ENCODE measurements around the gene TRAPPC12. TPM values are rescaled to one million over a fixed set of nuclear protein-coding genes. Genes with fewer than 3 reads are reported as not detected.

Gene TRAPPC12
- total RNA-seq, 1 experiment from 2014 or later, result 72.8 TPM

DNA sequence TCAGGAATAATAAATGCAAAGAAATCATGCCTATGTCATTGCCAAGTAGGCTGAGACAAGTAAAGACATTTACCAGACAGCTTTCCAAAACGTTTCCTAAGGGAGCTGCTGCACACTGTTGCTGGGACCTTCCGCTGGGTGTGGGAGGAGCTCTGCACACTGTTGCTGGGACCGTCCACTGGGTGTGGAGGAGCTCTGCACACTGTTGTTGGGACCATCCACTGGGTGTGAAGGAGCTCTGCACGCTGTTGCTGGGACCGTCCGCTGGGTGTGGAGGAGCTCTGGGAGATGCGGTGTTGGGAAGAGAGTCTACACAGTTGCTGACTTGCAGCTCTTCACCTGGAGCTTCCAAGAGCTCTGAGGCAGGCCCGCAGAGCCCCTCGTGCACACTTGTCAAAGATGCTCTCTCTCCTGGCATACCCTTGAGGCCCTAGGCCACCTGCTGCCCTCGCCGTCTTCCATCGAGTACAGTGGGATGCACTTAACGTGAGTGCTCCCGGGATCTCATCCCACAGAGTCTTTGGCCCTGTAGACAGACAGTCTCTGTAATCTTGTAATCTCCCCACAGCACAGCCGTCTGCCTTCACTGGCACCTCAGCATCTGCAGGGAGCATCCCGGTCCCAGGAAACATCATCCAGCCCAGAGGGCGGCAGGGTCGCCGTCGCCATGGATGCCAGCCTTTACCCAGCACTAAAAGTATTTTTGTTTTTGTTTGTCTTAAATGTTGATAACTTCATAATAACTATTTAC, 51.4 kb downstream of the TRAPPC12 start (continued):
- TF ChIP-seq AR (CRISPR knock-in tag; IDR thresholded peaks at IDR 0.05), result no peak
- no peak for TF ChIP-seq ZNF512 (CRISPR knock-in tag; IDR thresholded peaks at IDR 0.05; ENCODE audit: borderline replicate concordance)
- no peak for TF ChIP-seq ZNF121 (CRISPR knock-in tag; IDR thresholded peaks at IDR 0.05)
- no peak for TF ChIP-seq GTF2I (CRISPR knock-in tag; conservative IDR thresholded peaks at IDR 0.05)
- TF ChIP-seq ZNF263 (CRISPR knock-in tag; IDR thresholded peaks at IDR 0.05; ENCODE audit: low read depth), result no peak
- TF ChIP-seq E2F1 (CRISPR knock-in tag; IDR thresholded peaks at IDR 0.05), result no peak

- CTCF ChIA-PET, result interaction anchor here (0.7 to 1.1 kb wide), 2 partner anchors 8 to 11 kb away, joined by 3 to 5 read pairs; no protein-coding TSS in a partner anchor
- H3K27ac Mint-ChIP-seq, result no peak overlapping the region
- no peak overlapping the region for H3K4me3 Mint-ChIP-seq
- no peak for DNase-seq (ENCODE audit: low spot score)
- H3K9me3 Mint-ChIP-seq, result no peaks in the 10 kb centered on the region
- ATAC-seq, result no peak
- no peaks in the 10 kb centered on the region for H3K27me3 Mint-ChIP-seq (ENCODE audit: low read depth)
- peaks cover 14% of the 10 kb centered on the region for H3K36me3 Mint-ChIP-seq
- H3K4me1 Mint-ChIP-seq, result 0 out of 2 replicates have a peak, but pooled peaks cover 3% of the 10 kb centered on the region
- POLR2A ChIA-PET, result no interaction called here
- TF ChIP-seq, protein P1, sequence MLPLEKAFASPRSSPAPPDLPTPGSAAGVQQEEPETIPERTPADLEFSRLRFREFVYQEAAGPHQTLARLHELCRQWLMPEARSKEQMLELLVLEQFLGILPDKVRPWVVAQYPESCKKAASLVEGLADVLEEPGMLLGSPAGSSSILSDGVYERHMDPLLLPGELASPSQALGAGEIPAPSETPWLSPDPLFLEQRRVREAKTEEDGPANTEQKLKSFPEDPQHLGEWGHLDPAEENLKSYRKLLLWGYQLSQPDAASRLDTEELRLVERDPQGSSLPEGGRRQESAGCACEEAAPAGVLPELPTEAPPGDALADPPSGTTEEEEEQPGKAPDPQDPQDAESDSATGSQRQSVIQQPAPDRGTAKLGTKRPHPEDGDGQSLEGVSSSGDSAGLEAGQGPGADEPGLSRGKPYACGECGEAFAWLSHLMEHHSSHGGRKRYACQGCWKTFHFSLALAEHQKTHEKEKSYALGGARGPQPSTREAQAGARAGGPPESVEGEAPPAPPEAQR (CRISPR knock-in tag; IDR thresholded peaks at IDR 0.05), result no peak
- TF ChIP-seq TEAD1 (CRISPR knock-in tag; IDR thresholded peaks at IDR 0.05) (no peak), TCF7 (CRISPR knock-in tag; IDR thresholded peaks at IDR 0.05; ENCODE audit: low read depth) (no peak), IRF2 (CRISPR knock-in tag; IDR thresholded peaks at IDR 0.05; ENCODE audit: borderline replicate concordance, low read depth) (no peak), AR (CRISPR knock-in tag; IDR thresholded peaks at IDR 0.05) (no peak), JAZF1 (CRISPR knock-in tag; IDR thresholded peaks at IDR 0.05) (no peak), ATF1 (CRISPR knock-in tag; IDR thresholded peaks at IDR 0.05) (no peak), MAX (CRISPR knock-in tag; IDR thresholded peaks at IDR 0.05) (no peak), ATF6 (CRISPR knock-in tag; IDR thresholded peaks at IDR 0.05) (no peak), ZNF423 (CRISPR knock-in tag; IDR thresholded peaks at IDR 0.05) (no peak), KAT7 (CRISPR knock-in tag; IDR thresholded peaks at IDR 0.05; ENCODE audit: borderline replicate concordance) (no peak)
- TF ChIP-seq, protein P2, sequence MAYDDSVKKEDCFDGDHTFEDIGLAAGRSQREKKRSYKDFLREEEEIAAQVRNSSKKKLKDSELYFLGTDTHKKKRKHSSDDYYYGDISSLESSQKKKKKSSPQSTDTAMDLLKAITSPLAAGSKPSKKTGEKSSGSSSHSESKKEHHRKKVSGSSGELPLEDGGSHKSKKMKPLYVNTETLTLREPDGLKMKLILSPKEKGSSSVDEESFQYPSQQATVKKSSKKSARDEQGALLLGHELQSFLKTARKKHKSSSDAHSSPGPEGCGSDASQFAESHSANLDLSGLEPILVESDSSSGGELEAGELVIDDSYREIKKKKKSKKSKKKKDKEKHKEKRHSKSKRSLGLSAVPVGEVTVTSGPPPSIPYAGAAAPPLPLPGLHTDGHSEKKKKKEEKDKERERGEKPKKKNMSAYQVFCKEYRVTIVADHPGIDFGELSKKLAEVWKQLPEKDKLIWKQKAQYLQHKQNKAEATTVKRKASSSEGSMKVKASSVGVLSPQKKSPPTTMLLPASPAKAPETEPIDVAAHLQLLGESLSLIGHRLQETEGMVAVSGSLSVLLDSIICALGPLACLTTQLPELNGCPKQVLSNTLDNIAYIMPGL (CRISPR knock-in tag; IDR thresholded peaks at IDR 0.05), result no peak
- TF ChIP-seq, protein P3, sequence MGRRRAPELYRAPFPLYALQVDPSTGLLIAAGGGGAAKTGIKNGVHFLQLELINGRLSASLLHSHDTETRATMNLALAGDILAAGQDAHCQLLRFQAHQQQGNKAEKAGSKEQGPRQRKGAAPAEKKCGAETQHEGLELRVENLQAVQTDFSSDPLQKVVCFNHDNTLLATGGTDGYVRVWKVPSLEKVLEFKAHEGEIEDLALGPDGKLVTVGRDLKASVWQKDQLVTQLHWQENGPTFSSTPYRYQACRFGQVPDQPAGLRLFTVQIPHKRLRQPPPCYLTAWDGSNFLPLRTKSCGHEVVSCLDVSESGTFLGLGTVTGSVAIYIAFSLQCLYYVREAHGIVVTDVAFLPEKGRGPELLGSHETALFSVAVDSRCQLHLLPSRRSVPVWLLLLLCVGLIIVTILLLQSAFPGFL (CRISPR knock-in tag; IDR thresholded peaks at IDR 0.05; ENCODE audit: borderline replicate concordance), result no peak
Measured at GRCh38 chr2:3432067-3432466, 52.6 kb downstream of the TRAPPC12 start.
